Measurements from ENCODE around the gene MDFIC2.
"Not testable (repeated sequence)": the region's sequence is repeated elsewhere in the genome, so short reads cannot be mapped to it uniquely, and the experiment has no call there.

Gene MDFIC2

GRCh38 chr3:70312336-70312735 lies at the start of gene MDFIC2:
TSS of gene MDFIC2 (minus strand) at chr3:70312638. CDS start at chr3:70311973, 665 bp downstream.
- DNase-seq, result no peak

GRCh38 chr3:70360979-70361760 lies 48.7 kb upstream of the MDFIC2 start:
- peak; percentile 57 to 73 for DNase-seq

- no peak for DNase-seq
Observed at GRCh38 chr3:70359711-70360110, 47.3 kb upstream of the MDFIC2 start.

DNA sequence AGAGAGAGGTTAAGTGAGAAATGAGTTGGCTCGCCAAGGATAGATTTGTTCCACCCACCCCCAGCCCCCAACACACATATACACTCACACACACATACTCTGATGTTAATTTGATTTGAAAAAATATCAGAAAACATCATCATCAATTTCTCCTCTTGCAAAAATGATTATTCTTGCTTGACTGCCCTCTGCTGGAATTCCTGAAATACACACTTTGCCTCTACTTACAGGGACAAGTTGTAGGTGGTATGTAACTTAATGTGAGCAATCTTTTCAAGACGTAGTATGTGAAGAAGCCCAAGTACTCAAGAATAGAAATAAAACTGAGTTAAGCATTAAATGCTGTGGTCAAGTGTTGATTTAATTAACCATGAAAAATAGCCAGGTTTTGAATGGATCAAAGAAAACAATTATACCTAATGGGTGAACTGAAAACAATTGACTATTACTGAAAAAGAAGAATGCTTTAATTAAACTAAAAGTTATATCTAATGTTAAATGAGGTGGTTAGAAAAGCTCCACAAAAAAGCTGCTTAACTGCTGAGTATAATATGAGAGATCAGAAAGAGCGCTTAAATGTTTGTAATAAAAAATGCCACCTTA lies 46.6 kb upstream of the MDFIC2 start:
- DNase-seq, result peak; percentile 17 to 46

- DNase-seq, result no peak
Observed at GRCh38 chr3:70352215-70352614, 39.8 kb upstream of the MDFIC2 start.

DNA sequence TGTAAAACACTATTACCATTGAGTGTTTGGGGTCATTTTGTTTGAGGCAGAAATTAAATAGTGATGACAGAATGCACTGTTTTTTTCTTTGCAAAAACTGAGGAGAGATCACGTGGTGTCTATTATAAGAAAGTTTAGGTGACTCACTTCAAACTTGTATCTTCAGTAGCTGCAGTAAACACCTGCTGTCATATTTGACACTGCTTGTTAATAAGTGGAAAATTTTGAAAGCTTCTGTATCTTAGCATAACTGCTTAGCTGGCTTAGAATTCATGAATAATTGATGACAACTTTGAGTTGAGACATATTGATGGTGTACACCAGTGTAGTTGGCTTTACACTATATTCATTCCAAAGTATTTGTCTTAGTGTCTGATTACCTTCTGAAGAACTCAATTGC lies 29.7 kb upstream of the MDFIC2 start:
- DNase-seq, result no peak

DNA sequence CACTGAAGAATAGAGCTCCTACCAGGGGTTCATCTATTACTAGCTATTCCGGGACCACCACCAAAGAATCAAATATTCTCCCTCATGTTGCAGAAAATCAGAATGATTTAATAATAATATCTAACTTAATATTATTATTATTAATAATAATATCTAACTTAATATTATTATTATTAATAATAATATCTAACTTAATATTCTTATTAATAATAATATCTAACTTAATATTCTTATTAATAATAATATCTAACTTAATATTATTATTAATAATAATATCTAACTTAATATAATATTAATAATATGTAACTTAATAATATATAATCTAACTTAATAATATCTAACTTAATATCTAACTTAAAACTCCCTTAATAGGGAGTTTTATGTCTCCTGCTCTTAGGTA lies 24.4 kb upstream of the MDFIC2 start:
- not testable (repeated sequence) for DNase-seq

DNA sequence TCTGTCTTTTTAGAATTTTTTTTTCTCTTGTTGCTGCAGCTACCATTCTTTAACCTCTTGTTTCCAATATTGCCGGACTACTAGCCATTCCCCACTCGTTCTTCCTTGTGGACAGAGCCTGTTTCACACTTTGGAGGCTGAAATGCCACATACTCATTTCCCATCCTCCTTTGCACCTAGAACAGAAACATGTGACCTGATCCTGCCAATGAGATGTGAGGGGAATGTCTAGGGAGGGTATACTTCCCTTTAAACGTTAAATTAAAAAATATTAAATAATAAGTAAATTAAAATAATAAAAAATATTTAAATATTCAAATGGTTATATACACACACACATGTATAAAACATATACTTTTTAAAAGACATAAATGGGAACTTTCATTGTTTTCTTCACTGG lies 20.6 kb upstream of the MDFIC2 start:
- DNase-seq, result no peak

DNA sequence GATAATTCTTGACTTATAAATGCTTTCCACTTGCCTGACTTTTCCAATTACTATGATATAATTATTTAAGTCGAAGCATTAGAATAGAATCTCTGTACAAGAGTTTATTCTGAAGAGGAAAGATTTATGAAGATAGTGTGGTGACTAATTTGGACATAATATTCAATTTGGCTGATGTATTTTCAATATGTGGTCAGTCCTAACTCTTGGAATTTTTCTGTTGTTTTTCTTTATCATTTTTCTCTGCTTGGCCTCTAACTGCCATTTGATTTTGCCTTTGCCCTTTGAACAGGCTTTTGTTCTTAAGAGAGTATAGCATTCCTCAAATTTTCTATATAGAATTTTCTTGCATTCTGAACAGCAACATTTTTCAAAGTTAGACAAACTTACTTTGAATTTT lies 2.6 kb upstream of the MDFIC2 start:
- no peak for DNase-seq

DNA sequence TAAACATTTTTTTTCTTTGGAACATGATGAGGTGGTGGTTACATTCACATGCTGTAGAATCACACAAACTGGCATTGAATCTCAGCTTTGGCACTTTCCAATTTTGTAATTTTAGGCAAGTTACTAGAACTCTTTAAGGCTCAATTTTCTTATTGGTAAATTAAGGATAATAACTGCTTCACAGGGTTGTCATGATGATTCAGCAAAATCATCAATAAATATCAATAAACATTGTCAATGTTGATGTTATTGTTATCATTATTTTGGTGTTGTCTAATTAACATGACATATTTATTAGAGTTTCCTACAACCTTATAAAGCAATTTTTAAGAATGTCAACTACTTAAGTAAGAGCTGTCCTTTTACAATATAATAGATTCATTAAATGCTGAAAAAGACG lies 1.6 kb downstream of the MDFIC2 start:
- no peak for DNase-seq

DNA sequence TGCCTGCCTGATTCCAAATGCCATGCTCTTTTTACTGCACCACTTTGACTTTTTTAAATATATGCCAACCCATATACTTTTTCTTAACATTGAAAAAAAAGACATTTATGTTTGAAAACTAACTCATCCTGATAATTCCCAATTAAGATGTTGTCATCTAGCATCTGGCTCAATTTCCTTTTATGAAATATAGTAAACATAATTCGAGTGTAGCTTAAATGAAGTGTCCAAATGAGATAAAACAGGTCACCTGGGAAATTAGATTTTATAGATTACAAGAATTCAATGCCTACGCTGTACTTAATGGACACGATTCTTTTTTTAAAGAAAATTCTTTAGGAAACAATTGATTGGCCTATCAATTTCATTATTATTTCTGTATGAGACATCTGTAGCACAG lies 2.8 kb downstream of the MDFIC2 start:
- no peak for DNase-seq

GRCh38 chr3:70308760-70309159 lies 3.7 kb downstream of the MDFIC2 start:
- no peak for DNase-seq

DNA sequence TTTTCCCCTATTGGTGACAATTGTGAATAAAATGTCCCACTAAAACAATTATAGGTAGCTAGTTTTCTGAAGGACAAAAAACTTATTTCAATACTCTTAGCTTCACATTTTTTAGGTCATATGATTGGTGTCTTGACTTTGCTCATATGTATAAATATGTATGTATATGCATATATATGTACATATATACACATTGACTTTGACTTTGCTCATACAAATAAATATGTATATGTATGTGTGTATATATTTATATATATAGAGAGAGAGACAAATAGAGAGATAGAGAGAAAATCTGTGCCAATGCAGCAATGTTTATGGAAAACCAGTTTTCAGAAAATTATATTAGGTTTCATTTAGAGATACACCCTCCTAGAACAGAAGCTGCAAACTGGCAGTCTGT lies 5.7 kb downstream of the MDFIC2 start:
- no peak for DNase-seq

- no peak for DNase-seq
Observed at GRCh38 chr3:70298385-70298784, 14.1 kb downstream of the MDFIC2 start.

DNA sequence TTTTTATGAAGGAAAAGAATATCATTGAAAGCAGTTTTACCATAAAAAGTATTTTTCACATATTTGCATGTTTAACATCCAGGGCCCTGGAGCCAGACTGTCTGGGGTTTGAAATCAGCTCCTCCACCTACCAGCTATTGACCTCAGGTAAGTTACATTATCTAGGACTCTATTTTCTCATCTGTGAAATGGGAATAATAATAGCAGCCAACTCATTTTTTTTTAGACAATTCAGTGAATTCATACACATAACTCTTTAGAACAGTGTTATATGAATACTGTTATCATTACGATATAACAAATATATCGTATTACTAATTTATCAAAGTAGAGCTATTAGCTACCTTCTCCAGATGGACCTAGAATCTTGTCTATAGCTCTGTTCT lies 21.3 kb downstream of the MDFIC2 start:
- DNase-seq, result no peak

DNA sequence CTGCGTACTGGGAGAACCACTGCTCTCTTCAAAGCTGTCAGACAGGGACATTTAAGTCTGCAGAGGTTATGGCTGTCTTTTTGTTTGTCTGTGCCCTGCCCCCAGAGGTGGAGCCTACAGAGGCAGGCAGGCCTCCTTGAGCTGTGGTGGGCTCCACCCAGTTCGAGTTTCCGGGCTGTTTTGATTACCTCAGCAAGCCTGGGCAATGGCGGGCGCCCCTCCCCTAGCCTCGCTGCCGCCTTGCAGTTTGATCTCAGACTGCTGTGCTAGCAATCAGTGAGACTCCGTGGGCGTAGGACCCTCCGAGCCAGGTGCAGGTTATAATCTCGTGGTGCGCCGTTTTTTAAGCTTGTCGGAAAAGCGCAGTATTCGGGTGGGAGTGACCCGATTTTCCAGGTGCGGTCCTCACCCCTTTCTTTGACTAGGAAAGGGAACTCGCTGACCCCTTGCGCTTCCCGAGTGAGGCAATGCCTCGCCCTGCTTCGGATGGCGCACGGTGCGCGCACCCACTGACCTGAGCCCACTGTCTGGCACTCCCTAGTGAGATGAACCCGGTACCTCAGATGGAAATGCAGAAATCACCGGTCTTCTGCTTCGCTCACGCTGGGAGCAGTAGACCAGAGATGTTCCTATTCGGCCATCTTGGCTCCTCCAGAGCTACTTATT lies 21.9 kb downstream of the MDFIC2 start:
- not testable (repeated sequence) for DNase-seq

DNA sequence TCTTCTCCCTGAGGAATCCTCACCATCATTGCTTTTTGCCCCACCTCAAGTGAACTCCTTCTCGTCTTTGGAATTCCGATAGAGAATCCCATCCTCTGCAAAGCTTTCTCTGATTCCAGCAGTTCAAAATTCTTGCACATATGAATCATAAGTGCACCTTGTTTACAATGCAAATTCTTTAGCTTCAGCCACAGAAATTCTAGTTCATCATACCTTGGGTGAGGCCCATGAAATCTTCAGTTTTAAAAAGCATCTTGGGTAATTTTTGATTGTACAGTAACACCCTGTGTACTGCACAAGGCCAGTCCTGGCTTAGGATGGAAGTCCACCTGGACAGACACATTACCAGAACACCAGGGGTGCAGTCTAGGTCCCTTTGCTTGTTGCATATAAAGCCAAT lies 30.8 kb downstream of the MDFIC2 start:
- no peak for DNase-seq

DNA sequence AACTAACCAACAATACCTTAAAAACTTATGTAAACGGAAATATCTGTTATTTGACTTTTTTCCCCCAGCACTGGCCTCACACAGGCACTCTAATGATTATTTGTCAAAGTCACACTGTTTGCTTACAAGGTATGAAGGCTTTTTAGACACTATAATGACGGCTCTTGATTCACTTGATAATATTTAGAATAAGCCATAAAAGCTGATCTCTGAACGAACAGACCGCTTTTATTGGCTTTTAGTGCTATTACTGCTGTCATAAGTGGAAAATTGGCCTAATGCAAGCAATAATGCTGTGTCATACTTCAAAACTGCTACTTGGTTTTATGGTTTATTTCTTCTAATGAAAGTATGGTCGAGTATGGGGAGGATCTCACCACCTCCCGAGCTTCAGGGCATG lies 35.1 kb downstream of the MDFIC2 start:
- DNase-seq, result no peak

GRCh38 chr3:70276901-70277300 lies 35.5 kb downstream of the MDFIC2 start:
- DNase-seq, result no peak

DNA sequence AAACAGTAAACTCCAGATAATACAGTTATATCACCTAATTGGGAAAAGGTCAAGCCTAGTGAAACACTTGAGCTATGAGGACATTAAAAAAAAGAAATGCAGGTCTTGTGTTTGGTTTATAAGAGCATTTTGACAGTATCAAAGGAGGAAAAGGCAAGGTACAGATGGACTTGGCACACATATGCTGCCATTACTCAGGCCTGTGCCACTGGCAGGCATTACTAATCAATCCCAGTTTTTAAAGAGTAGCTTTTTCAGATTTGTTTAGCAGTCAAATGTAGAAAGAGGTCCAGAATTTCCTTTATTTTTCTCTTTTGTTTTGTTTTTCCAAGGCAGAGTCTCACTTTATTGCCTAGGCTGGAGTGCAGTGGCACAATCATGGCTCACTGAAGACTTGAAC lies 38.9 kb downstream of the MDFIC2 start:
- no peak for DNase-seq

DNA sequence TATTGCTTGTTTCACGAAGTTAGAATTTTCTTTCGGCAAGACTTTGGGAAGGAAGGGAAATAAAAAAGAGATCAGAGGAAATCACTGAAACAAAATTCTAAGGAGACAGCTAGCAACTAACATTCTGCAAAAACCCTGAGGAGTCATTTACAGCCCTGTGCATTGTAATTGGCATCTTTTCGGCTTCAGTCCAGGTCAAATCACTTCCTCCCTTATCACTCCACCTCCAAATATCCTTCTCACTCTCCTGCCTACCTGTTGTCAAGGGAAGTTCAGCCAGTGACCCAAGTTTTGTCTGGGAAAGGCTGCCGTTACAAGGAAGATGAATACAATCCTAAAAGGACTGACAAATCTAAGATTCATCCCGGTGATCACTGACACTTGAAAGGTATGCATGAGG lies 39.6 kb downstream of the MDFIC2 start:
- DNase-seq, result no peak

DNA sequence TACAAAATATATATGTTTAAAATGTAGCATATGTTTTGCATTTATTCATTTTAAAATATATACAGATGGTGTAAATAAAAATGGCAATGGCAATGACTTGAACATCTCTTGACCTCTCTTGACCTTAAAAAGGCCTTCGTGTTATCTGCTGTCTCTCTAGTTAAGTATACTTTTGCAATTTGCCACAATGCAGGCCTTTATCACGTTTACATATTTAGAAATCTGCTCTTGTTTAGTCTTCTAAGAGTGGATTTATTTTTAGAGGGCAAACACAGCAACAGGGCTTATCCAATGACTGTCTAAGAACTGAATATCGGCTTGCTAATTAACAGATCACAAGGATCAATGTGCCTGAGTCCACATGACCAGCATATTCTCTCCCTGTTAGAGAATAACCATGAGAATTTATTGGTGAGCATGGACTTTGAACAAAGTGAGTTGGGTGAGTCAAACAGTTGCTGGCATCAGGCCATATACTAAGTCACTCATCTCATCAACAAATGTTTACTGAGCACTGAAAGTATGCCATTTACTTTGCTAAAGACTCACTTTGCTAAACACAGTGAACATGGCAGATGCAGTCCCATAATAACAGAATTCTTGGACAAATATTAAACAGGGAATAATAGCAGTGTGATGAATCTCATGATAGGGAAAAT lies 48.2 kb downstream of the MDFIC2 start:
- DNase-seq, result no peak

- DNase-seq, result no peak
Observed at GRCh38 chr3:70261283-70261682, 51.2 kb downstream of the MDFIC2 start.

GRCh38 chr3:70256566-70256965 lies 55.9 kb downstream of the MDFIC2 start:
- no peak for DNase-seq

All from inflammatory macrophage treated with lipopolysaccharide for 1 hour (primary cell).